NCI-H2171 (cell line): Measurements from ENCODE around the gene CCNT1.
"Not testable (repeated sequence)": the region's sequence is repeated elsewhere in the genome, so short reads cannot be mapped to it uniquely, and the experiment has no call there.

Experiments used
- DNase-seq: peaks from one replicate; lab custom pipeline; 2025; lab: John Stamatoyannopoulos, UW

CCNT1 gene

GRCh38 chr12:48716493-48717251 is at the start of gene CCNT1:
Gene CCNT1, minus strand, starts transcription at chr12:48716707. Its CDS starts 32 bp downstream, at chr12:48716675.
- peak; percentile 99 for DNase-seq

- DNase-seq, result no peak
Observed at GRCh38 chr12:48765753-48766162, 49.3 kb upstream of the CCNT1 start.

- DNase-seq, result no peak
Observed at GRCh38 chr12:48764521-48764920, 48.0 kb upstream of the CCNT1 start.

GRCh38 chr12:48758737-48759136 is 42.2 kb upstream of the CCNT1 start:
- no peak for DNase-seq

- DNase-seq, result no peak
Observed at GRCh38 chr12:48758186-48758585, 41.7 kb upstream of the CCNT1 start.

- no peak for DNase-seq
Observed at GRCh38 chr12:48750769-48751356, 34.4 kb upstream of the CCNT1 start.

GRCh38 chr12:48750215-48750614 is 33.7 kb upstream of the CCNT1 start:
- DNase-seq, result no peak

GRCh38 chr12:48744251-48745008 is 27.9 kb upstream of the CCNT1 start:
- no peak for DNase-seq

- no peak for DNase-seq
Observed at GRCh38 chr12:48739618-48740269, 23.2 kb upstream of the CCNT1 start.

- no peak for DNase-seq
Observed at GRCh38 chr12:48736456-48736855, 19.9 kb upstream of the CCNT1 start.

- DNase-seq, result no peak
Observed at GRCh38 chr12:48728807-48729206, 12.3 kb upstream of the CCNT1 start.

GRCh38 chr12:48720737-48721136 is 4.2 kb upstream of the CCNT1 start:
- DNase-seq, result not testable (repeated sequence)

- not testable (repeated sequence) for DNase-seq
Observed at GRCh38 chr12:48720171-48720570, 3.7 kb upstream of the CCNT1 start.

- DNase-seq, result not testable (repeated sequence)
Observed at GRCh38 chr12:48719002-48719401, 2.5 kb upstream of the CCNT1 start.

- DNase-seq, result no peak
Observed at GRCh38 chr12:48717252-48717695, 767 bp upstream of the CCNT1 start.

- peak; percentile 63 for DNase-seq
Observed at GRCh38 chr12:48716168-48716492, 377 bp downstream of the CCNT1 start.

GRCh38 chr12:48712209-48712608 is 4.3 kb downstream of the CCNT1 start:
- DNase-seq, result no peak

GRCh38 chr12:48698822-48699221 is 17.7 kb downstream of the CCNT1 start:
- DNase-seq, result not testable (repeated sequence)

GRCh38 chr12:48696626-48697025 is 19.9 kb downstream of the CCNT1 start:
- DNase-seq, result no peak

- DNase-seq, result no peak
Observed at GRCh38 chr12:48695859-48696258, 20.6 kb downstream of the CCNT1 start.

- no peak for DNase-seq
Observed at GRCh38 chr12:48694038-48694437, 22.5 kb downstream of the CCNT1 start.

- DNase-seq, result no peak
Observed at GRCh38 chr12:48693572-48693971, 22.9 kb downstream of the CCNT1 start.
